ENCODE measurements around the gene TSPEAR.

Gene TSPEAR

GRCh38 chr21:44487831-44488230 lies 223.5 kb downstream of the TSPEAR start:
- no peak for DNase-seq (ENCODE audit: extremely low read depth, low read depth)
- peak; percentile 66 for TF ChIP-seq CTCF (IDR thresholded peaks at IDR 0.05; ENCODE audit: low read depth, low read length, missing control alignments)
- no peak overlapping the region for H3K4me3 ChIP-seq (replicated peaks; ENCODE audit: low read depth, low read length)

DNA sequence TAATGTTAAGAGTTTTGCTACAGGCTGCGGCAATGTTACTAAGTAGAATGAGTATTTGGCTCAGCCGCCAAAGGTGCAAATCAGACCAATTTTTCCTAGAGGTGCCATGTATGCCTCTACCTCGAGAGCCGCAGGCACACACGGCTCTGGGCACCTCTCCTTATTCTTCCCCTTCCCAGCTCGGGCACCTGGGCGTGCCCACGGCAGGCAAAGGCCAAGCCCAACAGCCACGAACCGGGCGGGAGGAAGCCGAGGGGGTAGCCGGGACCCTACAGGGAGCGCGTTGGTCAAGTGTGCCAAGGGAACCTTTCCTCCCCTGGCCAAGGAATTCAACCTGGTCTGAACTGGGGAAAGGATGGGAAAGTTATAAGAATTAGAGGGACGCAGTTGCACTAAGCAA lies 225.1 kb downstream of the TSPEAR start:
- H3K4me3 ChIP-seq (replicated peaks; ENCODE audit: low read depth, low read length) = no peak overlapping the region
- DNase-seq (ENCODE audit: extremely low read depth, low read depth) = no peak
- TF ChIP-seq CTCF (IDR thresholded peaks at IDR 0.05; ENCODE audit: low read depth, low read length, missing control alignments) = no peak

GRCh38 chr21:44485796-44486195 lies 225.6 kb downstream of the TSPEAR start:
- no peak for TF ChIP-seq CTCF (IDR thresholded peaks at IDR 0.05; ENCODE audit: low read depth, low read length, missing control alignments)
- H3K4me3 ChIP-seq (replicated peaks; ENCODE audit: low read depth, low read length) = no peak overlapping the region

GRCh38 chr21:44485254-44485793 lies 226.0 kb downstream of the TSPEAR start:
- no peak overlapping the region for H3K4me3 ChIP-seq (replicated peaks; ENCODE audit: low read depth, low read length)
- DNase-seq (ENCODE audit: extremely low read depth, low read depth) = no peak

More at GRCh38 chr21:44485796-44486195, 225.6 kb downstream of the TSPEAR start:
- no peak for DNase-seq (ENCODE audit: extremely low read depth, low read depth)

DNA sequence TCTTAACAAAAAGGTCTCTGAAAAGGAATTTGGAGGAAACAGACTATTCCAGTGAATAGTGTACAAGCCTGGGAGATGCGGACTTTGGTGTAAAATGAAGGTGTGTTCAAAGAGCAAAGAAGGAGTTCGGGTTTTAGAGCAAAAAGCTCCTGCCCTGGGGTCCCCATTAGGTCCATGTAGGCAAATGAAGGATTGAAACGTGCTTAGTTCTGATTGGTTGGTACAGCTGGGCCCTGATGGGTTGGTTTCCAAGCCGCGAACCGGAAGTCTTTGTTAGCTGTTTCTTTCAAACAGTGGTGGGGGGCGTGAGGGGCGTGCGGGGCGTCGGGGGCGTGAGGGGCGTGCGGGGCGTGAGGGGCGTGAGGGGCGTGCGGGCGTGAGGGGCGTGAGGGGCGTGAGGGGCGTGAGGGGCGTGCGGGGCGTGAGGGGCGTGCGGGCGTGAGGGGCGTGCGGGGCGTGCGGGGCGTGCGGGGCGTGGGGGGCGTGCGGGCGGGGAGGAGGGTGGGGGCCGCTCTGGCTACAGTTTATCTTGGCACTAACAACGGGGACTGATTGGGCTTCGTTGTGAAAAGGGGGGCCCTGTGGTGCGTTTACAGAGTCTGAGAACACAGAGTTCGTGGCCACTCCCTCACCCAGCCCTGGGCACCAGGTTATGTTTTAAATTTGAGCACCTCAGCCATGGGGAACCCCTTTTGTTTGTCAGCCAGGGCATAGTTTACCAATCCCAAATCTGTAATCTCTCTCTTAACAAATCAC lies 226.7 kb downstream of the TSPEAR start:
- no peak for DNase-seq (ENCODE audit: extremely low read depth, low read depth)
- TF ChIP-seq CTCF (IDR thresholded peaks at IDR 0.05; ENCODE audit: low read depth, low read length, missing control alignments) = no peak
- H3K4me3 ChIP-seq (replicated peaks; ENCODE audit: low read depth, low read length) = no peak overlapping the region

More at GRCh38 chr21:44485254-44485793, 226.0 kb downstream of the TSPEAR start:
- TF ChIP-seq CTCF (IDR thresholded peaks at IDR 0.05; ENCODE audit: low read depth, low read length, missing control alignments) = no peak

GRCh38 chr21:44483288-44484237 lies 227.8 kb downstream of the TSPEAR start:
- no peak for DNase-seq (ENCODE audit: extremely low read depth, low read depth)
- TF ChIP-seq CTCF (IDR thresholded peaks at IDR 0.05; ENCODE audit: low read depth, low read length, missing control alignments) = no peak
- H3K4me3 ChIP-seq (replicated peaks; ENCODE audit: low read depth, low read length) = no peak overlapping the region
